NCI-H2196 treated with DMSO at 0.1 percent for 48 hours (cell line): Measurements from ENCODE around the gene STK24.

Experiments
- DNase-seq: peaks from one replicate; lab custom pipeline; 2025; ENCODE audit not compliant: unreplicated experiment; lab: John Stamatoyannopoulos, UW

Gene STK24

DNA sequence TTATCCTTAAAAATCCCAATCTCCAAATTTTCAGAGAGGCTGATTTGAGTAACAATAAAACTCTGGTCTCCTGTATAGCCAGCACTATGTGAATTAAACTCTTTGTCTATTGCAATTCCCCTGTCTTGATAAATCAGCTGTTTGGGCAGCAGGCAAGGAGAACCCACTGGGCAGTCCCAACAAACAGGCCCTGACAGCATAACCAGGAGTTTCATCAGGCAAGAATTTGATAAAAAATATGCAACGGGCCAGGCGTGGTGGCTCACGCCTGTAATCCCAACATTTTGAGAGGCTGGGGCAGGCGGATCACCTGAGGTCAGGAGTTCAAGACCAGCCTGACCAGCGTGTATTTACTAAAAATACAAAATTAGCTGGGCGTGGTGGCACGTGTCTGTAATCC, 42.1 kb downstream of the STK24 start:
- DNase-seq, result no peak

DNA sequence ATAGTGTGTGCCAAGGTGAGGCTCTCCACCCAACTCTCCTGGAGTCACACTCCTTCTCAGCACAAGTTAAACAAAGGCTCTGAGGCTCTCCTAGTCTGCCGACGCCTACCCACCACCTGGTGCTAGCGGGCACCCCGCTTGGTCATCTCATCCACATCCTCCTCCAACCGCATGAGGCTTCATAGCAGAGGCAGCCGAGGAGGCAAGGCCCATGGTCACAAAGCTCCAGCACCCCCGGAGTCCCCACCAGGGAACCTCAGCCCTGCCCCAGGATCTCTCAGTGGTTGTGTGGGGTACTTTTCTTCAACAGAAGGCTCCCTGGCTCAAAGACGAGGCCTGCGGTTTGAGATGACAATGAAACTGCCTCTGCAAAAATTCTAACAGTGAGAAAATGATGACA, 43.0 kb downstream of the STK24 start:
- DNase-seq, result no peak

DNA sequence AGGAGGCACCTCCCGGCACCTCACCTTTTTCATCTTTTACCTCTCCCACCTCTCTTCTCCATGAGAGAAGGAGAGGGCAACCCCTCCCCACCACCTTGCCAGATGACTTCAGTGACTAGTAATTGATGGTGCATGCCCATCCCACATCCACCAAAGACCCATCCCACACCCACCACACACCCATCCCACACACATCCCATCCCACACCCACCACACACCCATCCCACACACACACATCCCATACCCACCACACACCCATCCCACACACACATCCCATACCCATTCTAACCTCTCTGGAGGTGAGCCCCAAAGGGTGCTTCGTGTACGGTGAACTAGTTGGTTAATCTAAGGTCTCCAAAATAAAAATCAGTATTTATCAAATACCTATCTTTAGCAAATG, 44.7 kb downstream of the STK24 start:
- no peak for DNase-seq

DNA sequence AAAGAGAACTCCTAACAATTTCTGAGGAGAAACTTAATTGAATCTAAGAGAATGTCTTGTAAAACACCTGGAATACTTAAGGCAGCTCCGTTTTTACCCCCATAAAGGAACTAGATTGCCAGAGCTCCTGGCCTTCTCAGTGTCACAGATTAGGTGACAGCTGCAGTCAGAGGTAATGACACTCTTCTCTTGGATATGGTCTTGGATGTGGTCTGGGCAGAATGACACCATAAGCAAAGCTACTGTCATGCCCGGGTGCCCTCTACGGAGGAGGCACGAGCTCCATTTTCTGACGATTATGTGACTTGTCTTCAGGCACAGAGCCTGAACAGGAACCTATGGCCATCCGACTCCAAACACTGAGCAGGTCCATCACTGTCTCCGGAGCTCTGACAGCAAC, 46.7 kb downstream of the STK24 start:
- no peak for DNase-seq

DNA sequence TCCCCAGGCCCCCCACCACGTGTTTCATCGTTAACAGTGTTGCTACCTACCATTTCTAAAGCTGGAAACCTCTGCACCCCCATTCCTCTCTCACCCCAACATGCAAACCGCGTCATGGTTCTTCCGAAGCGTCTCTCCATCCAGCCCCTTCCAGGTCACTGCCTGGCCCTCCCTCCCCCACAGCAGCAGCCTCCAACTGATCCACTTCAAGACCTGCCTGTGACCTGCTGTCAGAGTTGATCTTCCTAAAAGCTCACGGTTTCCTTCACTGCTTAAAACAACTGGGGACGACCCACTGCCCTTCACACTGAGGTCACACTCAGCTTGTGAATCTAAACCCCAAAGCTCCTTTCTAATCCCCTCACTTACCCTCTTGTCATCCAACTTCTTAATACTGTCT, 47.7 kb downstream of the STK24 start:
- DNase-seq, result no peak

DNA sequence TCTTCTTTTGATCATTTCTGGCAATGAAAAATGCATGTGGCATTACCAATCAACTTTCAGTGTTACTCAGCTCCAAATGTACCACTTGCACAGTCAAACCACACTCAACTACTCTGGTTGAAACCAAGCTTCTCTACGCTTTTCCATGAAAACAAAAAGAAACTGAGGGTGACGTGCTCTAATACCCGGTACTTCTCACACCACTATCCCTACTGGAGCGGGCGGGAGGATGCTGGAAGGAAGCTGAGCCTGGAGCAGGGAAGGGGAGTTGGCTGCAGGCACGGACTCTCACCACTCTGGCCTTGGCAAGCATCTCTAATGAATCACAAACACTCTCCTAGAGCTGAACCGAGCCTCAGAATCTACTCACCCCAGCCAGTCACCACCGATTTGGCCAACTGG, 48.2 kb downstream of the STK24 start:
- DNase-seq, result no peak

DNA sequence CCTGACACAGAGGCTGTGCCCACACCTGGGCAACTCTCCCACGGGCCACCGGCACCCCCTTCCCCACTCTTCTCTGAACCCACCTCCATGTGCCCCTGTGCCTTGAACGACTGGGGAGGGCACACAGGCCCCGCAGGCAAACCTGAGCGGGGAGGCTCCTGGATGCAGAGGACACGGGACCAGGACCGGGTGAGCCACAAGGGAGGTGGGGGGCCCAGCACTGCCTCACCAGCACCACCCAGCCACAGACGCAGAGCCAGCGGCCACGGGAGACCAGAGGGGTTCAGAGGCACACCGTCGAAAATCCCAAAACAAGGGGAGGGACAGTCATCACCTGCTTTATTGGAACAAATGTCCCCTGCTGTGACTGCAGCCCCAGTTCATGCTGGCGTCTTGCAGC, 49.4 kb downstream of the STK24 start:
- no peak for DNase-seq

DNA sequence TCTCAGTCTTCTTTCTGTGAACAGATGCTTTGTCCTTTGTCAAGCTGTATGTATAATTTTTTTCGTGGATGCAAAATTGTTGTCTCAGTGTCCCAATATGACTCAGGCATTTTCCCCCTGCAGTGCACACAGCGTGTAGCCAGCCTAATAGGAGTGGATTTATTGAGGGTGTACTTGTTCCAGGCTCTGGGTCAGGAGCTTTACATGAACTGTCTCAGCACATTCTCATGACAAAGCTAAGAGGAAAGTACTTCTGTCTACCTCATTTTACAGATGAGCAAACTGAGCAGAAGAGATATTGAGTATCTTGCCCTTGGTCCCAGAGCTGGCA, 50.8 kb downstream of the STK24 start:
- DNase-seq, result no peak

DNA sequence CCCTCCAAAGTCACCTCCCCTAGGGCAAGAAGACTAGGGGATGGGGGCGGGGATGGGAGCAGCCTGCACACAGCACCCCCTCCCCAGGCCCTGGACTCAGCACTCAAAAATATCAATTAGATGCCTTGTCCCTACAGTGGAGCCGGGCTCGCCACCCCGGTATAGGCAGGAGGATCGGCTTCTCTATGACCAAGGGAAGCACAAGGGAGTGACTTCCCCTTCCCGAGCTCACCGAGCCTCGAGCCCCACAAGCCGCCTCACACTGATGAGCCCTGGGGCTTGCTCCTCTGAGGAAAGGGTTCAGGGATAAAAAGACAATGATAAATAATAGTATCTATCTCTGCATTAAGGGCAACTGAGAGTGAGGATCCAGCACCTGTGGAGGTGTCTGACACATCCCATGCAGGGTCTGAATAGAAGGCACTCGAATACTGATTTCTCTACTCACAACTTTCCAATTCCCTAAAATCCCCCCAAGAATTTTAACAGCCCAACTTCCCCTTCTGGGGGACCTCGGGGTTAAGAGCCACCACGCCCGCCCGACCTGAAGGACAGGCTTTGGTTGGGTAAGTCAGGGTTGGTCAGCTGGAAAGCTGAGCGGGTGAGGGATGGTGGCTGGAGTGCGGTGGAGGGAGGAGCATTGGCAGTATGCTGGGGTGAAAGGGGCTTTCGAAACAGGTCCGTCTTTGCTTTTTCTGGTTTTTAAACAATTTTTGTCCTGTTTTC, 51.3 kb downstream of the STK24 start:
- no peak for DNase-seq

DNA sequence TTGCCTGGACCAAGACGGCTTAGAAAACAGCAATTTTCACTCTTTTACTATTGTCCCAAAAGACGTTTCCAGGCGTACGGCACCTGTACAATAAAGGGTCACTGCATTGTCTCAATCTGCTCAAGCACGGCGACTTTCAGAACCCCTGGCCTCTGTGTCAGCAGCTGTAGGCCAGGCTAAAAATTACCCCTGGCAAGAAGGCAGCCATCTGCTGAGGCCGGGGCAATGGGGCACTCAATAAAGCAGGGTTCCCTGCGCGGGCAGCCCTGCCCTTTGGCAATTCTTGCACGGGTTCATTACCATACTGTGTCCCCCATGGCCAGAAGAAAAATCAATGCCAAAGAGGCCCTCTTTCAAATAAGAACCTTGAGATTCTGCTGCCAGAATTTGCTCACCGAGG, 52.1 kb downstream of the STK24 start:
- DNase-seq, result no peak

DNA sequence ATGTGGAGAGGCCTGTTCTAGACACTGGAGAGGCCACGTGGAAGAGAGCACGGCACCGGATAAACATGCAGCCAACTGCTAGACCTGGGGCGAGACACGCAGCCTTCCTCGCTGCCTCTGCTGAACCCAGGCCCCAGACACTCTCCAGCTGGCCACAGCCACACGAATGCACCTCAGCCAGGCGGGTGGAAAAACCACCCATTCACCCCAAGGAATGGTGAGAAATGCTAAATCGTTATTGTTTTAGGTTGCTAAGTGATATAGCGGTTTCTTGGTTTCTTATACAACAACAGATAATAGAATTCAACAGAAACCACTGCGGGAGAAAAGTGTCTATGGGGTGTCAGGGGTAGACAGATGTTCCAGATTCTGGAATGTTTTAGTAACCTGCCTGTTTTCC, 52.5 kb downstream of the STK24 start:
- no peak for DNase-seq

DNA sequence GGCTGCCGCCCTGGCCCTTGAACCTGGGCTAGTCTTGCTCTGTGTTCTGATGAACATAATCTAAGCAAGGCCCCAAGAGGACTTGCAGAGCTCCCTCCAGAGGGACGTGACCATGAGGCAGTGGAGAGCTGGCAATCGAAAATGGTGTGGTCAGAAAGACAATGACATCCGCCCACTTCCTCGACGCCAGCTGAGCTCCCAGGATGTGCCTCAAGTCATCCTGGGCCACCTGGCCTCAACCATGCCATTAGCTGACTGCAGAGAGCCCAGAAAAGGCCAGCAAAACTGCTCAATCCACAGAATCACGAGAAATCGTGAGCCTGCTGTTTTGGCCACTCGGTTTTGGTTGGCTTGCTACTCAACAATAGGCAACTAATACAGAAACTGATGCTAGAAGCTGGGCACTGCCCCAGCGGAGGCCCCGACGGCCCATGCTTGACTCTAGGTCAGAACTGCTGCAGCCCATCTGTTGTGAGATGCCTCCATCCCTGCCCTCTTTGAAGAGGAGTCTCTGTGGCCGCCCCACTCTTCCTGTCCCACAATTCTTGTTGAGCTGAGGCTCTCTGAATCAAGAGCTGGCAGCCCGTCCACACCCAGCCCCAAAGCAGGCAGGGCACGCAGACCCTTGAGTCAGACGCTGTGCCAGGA, 53.3 kb downstream of the STK24 start:
- DNase-seq, result no peak

DNA sequence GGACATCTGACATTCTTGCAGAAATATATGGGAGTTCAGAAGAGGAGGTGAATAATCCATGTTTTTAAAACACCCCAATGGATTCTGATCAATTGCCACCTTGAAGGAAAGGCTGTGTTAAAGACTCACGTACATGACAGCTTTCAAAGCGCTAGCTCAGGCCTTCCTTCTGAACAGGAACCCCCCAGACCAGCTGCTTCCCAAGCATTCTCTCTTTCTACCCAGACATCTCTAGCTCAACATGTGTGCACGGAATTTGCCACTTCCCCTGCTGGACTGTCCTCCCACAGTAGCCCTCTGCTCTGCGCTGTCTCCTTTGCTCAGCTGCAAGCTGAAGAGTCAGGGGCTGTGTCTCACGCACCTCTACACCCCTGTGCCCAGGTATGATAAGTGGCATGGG, 54.5 kb downstream of the STK24 start:
- no peak for DNase-seq

DNA sequence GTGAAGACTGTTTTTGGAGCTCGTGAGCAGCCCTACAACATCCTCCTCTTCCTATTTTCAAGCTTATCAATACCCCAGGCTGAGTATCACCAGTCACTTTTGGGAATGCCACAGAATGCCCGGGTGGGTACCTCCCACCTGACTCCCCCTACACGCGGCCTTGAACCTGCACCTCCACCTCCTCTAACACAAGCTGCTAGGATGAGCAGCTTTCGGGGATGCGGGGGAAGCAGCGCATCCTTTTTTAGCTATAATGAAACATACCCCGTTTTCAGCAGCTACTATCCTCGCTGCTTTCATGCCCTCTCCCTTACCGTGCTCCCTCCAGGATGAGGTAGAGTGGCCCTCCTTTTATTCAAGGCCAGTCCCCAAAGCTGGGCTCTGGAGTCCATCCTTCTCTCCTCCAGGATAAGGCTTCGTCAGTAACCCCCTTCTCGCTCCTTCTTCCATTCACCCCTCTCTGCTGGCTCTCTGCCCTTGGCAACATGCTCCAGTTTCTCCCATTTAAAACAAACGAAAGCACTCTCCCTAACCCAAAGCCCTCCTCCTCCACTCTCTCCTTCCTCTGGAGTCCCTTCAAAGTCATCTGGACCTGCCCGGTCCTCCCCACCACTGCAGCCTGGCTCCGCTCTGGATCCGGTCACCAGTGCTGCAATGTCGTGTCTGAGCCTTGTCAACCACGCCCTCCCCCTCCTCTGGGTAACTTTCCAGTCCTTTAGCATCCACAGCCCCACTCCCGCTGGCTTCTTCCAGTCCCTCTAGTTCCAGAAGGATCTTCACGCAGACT, 55.3 kb downstream of the STK24 start:
- no peak for DNase-seq

DNA sequence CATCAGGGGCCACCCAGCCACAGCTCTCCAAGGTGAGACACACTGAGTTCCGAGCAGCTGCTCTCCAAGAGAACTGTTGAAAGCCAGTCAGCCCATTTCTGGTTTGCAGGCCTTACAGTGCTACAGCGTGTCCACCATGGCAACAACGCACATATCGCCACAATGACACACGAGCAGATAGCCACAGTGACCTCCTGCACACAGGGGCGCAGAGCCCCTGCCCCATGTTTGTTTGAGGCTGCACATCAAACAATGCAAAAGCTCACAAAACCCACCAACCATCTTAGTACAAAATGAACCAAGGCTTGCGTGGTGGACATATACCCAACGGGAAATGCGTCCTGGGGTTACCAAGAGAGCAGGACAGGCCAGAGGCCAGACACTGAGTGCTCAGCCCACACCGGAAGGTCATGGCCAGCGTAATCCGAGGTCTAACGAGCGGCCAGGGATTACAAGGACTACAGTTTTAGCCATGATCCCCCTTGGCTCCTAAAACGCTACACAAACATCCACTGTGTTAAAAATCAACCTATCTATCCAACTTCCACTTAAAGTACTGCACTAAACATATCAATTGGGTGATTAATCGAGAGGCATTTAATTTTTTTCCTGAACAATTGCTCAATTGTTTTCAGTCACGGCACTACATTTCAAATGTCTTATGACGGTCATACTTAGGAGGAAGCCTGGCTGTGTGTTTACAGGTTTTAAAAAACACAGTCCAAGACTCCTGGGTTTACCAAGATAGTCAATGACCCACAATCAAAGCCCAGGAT, 56.0 kb downstream of the STK24 start:
- DNase-seq, result no peak

DNA sequence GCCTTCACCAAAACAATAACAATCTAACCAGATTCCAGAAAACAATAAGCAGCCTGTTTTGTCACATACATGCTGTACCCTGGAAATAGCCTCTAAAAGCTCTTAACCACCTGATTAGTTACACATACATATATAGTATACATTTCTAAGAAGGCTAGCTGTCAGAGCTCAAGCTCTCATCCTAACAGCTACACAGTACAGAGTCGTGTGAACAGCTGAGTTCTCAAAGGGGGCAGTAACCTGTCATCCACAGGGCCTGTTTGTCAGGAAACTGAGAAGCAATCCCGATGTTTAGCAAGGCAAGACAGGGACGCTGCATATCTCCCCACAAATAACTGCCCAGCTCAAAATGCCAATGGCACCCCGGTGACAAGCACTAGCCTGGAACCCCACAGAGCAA, 56.9 kb downstream of the STK24 start:
- no peak for DNase-seq

DNA sequence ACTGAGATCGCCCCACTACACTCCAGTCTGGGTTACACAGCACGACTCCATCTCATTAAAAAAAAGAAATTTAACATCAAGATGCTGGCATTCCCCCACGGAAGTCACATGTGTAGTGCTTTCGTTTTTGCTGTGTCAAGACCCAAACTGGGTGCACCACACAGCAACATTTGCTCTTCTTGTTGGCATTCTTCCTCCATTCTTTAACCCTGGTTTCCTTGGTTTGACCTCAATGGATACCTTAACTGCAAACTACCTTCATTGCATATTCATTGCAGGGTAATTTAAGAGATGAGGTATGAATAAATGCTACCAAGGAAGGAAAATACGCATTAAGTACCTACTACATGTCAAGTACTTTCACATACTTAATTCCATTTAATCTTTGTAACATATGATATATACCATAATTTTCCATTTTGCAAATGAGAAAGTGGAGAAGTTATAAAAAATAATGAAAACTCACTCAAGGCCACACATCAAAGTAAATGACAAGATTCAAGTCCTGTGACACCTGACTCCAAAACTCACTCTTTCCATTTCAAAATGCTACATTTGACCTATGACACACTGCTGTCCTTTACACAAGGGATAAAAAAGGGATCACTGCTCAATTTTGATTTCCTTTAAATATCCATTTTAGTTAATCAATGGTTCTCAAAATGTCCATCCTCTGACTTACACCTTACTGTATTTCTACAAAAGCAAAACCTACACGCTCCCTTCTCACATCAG, 59.2 kb downstream of the STK24 start:
- DNase-seq, result no peak

DNA sequence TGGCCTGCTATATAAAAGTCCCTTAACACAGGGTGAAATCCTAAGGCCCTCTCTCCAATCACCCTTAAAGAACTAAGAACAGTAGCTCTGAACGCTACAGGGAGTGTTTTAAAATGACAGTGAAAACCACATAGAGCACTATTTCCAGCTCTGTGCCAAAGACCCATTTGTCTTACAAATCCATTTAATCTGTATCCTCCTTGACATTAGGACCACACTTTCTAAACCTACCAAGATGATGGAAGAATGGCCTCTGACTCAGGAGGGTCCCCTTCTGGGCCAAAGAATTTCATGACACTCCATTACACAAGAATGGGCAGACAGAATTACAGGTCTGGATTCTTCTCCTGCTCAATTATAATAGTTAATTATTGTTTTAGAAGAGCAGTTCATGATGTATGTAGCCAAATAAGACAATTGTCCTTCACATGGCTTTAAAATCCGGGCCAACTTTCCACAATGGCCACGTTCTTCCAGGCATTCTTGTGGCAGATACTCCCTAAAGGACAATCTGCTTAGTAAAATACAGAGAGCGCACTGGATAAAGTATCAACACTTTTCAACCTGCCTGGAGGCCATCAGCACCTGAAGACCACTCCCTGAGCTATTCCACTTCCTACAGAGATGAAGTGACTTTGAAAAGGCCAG, 61.0 kb downstream of the STK24 start:
- DNase-seq, result no peak

DNA sequence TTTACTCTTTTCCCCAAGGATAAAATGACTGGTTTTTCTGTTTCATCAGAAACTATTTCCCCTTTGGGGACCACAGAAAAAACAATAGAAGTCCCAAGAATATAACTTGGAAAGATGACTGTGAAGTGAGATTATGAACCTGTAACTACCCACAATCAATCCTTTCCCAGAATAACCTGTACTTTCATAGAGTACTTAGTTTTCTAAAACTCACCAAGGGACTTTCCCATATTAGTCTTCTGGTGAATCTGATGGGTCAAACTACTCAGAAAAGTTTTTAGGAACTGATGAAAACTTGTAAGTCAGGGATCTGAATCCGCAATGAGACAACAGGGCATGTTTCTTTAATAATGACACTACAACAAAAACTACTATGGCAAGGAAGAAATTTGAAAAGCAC, 62.6 kb downstream of the STK24 start:
- DNase-seq, result no peak

DNA sequence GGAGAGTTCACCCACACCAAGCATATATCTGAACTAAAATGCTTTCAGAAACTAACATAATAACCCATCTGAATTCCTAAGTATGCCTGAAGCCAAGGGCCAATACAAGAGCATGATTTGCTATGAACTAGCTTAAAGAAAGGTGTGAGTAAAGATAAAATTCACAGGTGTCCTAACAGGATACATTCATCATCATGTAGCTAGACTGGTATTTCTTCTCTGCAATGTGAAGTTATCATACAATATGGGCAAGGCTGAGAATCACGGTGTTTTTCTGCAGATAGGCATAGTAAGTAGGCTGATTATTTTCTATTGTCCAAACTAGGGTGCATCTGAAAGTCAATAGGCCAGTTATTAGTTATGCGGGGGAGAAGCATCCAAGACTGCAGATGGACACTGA, 63.1 kb downstream of the STK24 start:
- DNase-seq, result no peak
